GM21576 (cell line): ENCODE data around the gene MYOG.

ENCODE experiments used
- ATAC-seq: cut with Tn5 transposase; IDR thresholded peaks from one replicate; pipeline ENCODE4 v1.9.1; 2021; ENCODE audit warnings: mild to moderate bottlenecking, moderate library complexity; ENCODE audit not compliant: unreplicated experiment

MYOG gene

GRCh38 chr1:203117611-203118575, 32.1 kb upstream of the MYOG start:
- no peak for ATAC-seq

- no peak for ATAC-seq
Observed at GRCh38 chr1:203116091-203116820, 30.4 kb upstream of the MYOG start.

DNA sequence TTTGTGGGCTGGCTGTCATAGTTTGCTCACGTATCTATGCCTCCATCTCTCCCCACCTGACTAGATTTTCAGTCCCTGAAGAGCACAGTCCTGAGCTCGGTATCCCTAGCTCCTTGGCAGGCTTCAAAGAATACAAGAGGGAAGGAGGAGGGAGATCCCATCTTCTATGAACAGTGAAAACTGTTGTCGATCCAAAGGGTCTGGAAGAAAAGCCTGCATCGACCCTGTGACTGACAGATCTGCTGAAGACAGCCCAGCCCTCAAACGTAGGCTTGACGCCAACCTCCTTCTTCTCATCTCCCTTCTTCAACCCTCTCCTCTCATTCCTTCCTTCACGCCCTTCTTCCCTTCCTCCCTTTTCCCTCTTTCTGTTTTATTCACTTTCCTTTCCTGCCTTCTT, 28.4 kb upstream of the MYOG start:
- ATAC-seq = no peak

- no peak for ATAC-seq
Observed at GRCh38 chr1:203113308-203113707, 27.5 kb upstream of the MYOG start.

DNA sequence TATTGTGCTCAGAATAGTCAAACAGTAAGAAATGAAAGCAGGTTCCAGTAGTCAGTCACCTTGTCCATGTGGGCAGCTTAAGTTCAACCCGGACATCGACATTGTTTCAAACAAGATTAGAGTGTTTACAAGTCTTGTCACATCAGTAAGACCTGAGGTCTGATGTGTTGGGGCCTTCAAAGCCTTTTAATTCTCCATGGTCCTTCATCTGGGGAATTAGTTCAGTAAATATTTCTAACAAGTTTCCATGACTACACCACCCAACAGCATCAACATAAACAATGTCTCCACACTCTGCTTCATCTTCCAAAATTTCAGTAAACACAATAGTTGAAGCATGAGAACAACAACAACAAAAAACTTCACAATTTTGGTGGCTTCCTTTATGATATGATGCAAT, 26.7 kb upstream of the MYOG start:
- no peak for ATAC-seq

DNA sequence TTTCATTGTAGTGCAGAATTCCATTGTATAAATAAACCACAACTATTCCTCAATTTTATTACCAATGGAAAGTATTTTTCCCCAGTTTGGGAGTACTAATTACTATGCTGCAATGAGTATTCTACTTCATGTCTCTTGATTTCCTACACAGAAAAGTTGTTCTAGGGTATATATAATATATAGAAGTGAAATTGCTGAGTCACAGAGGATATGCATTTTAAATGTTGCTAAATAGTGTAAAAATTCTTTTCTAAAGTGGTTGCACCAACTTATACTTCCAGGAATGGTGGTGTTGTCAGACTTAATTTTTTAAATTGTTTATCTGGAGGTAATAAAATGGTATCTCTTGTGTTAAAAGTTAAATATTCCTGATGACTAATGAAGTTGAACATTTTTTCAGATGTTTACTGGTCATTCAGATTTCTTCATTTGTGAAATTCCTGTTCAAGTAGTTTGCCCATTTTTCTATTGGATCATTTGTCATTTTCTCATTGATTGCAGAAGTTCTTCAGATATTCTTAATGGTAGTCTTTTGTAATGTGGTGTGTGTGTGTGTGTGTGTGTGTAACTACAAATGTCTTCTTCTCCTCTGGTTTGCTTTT, 19.1 kb upstream of the MYOG start:
- no peak for ATAC-seq

DNA sequence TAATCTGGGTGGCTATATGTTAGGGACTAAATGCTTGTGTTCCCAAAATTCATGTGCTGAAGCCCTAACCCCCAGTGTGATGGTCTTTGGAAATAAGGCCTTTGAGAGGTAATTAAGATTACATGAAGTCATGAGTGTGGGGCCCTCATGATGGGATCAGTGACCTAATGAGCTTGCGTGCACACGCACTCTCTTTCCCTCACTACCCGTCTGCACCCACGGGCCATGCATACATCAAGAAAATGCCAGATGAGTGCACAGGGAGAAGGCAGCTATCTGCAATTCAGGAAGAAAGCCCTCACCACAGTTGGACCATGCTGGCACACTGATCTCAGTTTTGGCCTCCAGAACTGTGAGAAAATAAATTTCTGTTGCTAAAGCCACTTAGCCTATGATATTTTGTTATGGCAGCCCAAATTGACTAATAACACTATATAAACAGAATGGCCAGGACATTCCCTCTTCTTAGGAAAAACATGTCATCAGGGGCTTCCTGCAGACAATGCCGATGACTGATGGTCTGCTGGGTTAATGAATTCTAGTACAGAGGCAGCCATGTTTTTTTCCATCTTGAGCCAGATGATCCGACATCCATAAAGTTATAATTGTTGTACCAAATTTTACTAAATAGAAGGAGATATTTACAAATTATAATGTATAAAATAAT, 18.1 kb upstream of the MYOG start:
- no peak for ATAC-seq

- no peak for ATAC-seq
Observed at GRCh38 chr1:203103216-203103615, 17.4 kb upstream of the MYOG start.

DNA sequence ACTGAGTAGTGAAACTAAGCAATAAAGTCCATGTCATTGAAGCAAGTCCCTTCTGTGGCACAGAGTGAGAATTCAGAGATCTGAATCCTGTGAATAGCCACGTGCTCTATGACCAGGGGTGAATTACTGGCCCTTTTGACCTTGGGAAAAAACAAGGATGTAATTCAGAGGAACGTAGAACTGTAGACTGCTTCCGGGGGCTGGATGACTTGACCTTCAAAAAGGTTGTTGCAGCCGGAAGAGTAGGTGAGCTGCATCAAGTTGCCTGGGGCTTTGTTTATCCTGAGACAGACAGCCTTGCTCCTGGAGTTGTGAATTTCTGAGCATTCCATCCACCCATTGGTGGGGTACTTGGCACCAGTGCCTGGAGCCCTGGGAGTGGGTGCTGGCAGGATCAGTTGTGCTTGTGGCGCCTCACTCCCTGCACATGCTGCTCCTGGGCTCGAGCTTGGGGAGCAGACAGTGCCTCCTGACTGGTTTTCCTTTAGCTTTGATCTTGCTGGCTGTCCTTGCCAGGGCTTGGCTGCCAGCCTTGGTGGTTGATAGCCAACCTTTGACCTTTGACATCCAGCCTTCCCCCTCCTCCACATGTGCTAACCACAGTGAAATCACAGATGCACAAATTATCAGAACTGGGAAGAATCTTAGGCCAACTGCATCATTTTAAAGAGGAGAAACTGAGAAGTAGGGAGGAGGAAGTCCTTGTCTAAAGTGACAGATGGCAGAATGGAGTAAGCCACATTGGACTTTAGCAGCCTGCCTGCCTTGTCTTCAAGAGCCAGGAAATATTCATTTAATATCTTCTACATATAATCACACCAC, 16.2 kb upstream of the MYOG start:
- ATAC-seq = no peak

GRCh38 chr1:203100516-203100869, 14.7 kb upstream of the MYOG start:
- ATAC-seq = no peak

GRCh38 chr1:203099805-203100515, 14.1 kb upstream of the MYOG start:
- no peak for ATAC-seq

DNA sequence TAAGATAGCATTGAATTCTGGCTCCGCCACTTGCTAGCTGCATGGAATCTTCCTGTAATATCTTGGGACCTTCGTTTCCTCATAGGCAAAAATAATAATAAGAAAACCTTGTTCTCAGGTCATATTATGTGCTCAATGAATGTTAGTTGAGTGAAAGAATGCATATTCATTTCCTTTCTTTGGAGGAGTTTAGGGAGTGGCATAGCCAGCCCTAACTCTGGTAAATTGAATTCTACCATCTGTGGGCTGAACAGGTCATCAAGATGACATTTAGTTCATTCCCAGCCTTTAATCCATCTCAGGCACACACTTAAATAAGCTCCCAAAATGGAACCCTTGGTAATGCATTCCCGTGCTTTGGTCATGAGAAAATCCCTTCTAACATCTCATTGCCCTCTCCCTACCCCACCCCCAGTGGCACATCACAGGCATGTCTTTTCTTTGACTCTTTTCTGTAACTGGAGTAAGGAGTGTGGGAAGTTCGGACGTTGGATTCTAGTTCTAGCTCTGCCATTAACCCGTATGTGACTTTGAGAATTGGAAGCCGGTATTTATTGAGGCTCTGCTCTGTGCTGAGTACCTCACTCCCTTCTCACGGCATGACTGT, 13.2 kb upstream of the MYOG start:
- ATAC-seq = no peak

- no peak for ATAC-seq
Observed at GRCh38 chr1:203098445-203098844, 12.6 kb upstream of the MYOG start.

GRCh38 chr1:203097001-203097400, 11.2 kb upstream of the MYOG start:
- no peak for ATAC-seq

DNA sequence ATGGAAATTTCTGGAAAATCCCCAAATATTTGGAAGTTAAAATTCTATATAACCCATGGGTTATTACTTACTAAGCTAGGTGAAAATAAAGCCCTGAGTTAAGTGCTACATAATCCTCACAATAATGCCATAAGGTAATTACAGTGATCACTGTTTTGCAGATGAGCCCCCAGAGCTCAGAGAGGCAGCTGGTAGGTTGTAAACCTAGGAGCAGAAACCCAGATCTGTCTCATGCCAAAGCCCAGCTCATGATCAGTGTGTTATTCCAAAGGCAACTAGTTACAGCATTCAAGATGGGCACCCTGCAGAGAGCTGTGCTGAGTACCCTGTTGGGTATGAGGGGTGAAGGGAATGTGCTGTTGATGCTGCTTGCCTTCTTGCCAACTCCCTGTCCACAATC, 10.8 kb upstream of the MYOG start:
- ATAC-seq = no peak

DNA sequence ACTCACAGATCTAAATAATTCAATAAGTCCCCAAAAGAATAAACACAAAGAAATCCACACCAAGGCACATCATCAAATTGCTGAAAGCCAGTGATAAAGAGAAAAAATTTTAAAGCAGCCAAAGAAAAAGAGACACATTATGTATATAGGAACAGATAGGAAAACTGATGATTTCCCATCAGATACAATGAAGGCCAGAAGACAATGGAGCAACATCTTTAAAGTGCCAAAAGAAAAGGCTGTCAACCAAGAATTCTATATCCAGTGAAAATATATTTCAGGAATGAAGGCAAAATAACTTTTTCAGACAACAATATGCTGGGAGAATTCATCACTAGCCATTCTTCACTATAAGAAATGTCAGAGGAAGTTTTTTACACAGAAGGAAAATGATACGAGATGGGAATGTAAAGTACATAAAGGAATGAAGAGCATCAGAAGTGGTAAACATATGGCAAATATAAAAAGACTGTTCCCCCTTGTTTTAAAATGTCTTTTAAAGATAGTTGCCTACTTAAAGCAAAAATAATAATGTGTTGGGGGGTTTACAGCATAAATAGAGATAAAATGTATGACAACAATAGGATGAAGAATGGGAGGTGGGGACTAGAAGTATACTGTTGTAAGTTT, 9.4 kb upstream of the MYOG start:
- no peak for ATAC-seq

DNA sequence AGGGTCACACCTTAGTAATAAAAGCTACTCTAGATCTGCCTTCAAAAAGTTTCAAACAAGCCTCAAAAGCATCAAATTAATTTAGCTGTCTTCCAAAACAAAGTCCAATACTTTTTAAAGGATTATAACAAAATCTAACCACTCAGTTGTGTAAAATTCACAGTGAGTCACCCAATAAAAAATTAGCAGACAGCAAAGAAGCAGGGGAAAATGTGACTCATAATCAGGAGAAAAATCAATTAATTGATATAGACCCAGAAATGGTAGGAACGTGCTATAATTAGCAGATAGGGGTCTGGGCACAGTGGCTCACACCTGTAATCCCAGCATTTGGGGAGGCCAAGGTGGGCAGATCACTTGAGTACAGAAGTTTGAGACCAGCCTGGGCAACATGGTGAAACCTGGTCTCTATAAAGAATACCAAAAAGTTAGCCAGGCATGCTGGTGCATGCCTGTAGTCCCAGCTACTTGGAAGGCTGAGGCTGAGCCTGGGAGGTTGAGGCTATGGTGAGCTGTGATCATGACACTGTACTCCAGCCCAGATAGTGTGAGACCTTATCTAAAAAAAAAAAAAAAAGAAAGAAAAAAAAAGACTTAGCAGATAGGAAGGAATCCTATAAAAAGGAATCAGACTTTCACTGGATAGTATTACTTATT, 8.1 kb upstream of the MYOG start:
- ATAC-seq = no peak

DNA sequence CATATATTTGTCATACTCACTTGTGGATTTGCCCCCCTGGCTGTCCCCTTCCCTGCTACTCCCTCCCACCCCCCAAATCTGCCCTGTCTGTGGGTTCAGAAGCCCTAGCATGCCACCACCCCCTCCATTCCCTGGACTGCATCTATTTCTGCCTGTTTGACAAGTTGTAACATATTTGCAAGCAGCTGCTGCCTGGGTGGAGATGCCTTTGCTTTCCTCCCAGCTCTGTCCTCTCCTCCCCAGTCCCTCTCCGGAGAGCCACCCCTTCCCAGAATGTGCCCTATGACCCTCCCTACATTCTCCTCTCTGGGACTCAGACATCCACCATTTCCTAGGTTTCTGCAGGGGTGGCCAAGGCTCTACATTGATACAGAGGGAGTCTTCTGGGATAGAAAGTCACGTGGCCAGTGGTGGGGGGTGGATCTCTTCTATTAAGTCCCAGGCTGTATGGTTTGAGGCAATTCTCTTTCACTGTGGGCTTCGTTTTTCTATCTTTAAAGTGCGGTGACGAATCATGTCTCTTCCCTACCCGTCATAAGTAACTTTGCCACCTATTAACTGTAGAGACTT, 6.0 kb upstream of the MYOG start:
- no peak for ATAC-seq
